Occipital lobe (tissue), 2 donors: ENCODE data around the gene AQP12A. TPM values are rescaled to one million over a fixed set of nuclear protein-coding genes. Genes with fewer than 3 reads are reported as not detected.

Source experiments
- DNase-seq: peaks from one replicate; lab custom pipeline; 2025; lab: John Stamatoyannopoulos, UW
- total RNA-seq: library from RNA; depleted of rRNA; stranded (reverse); fragments of >200 nt; gene quantifications from one replicate; pipeline ENCODE4 v1.2.3, GENCODE V29; 2014

Gene AQP12A
- total RNA-seq, 1 donor from 2014 or later = not detected

GRCh38 chr2:240707043-240707756 lies 15.5 kb downstream of the AQP12A start:
- DNase-seq = no peak

- no peak for DNase-seq
Measured at GRCh38 chr2:240707821-240708220, 16.2 kb downstream of the AQP12A start.

- no peak for DNase-seq
Measured at GRCh38 chr2:240708457-240708856, 16.8 kb downstream of the AQP12A start.

GRCh38 chr2:240711296-240711695 lies 19.6 kb downstream of the AQP12A start:
- DNase-seq = no peak

GRCh38 chr2:240711701-240712100 lies 20.0 kb downstream of the AQP12A start:
- no peak for DNase-seq

- no peak for DNase-seq
Measured at GRCh38 chr2:240712121-240712520, 20.5 kb downstream of the AQP12A start.

GRCh38 chr2:240713071-240713927 lies 21.6 kb downstream of the AQP12A start:
- DNase-seq = no peak

- DNase-seq = no peak
Measured at GRCh38 chr2:240713928-240714746, 22.5 kb downstream of the AQP12A start.

- no peak for DNase-seq
Measured at GRCh38 chr2:240714747-240715725, 23.4 kb downstream of the AQP12A start.

GRCh38 chr2:240716130-240716798 lies 24.6 kb downstream of the AQP12A start:
- DNase-seq = no peak

GRCh38 chr2:240717181-240717641 lies 25.5 kb downstream of the AQP12A start:
- DNase-seq = no peak

GRCh38 chr2:240717681-240718581 lies 26.3 kb downstream of the AQP12A start:
- DNase-seq = no peak

GRCh38 chr2:240718896-240719490 lies 27.3 kb downstream of the AQP12A start:
- DNase-seq = no peak

GRCh38 chr2:240719676-240720545 lies 28.2 kb downstream of the AQP12A start:
- no peak for DNase-seq

GRCh38 chr2:240720686-240721595 lies 29.3 kb downstream of the AQP12A start:
- no peak for DNase-seq

GRCh38 chr2:240721596-240722180 lies 30.0 kb downstream of the AQP12A start:
- DNase-seq = no peak
